Measurements from ENCODE around the gene URI1.

GRCh38 chr19:29992233-29992867 lies 50.3 kb downstream of the URI1 start:
- no peak for TF ChIP-seq EZH2phosphoT487 (IDR thresholded peaks at IDR 0.05; ENCODE audit: insufficient read depth, low read depth)
- no peak for TF ChIP-seq EZH2 (IDR thresholded peaks at IDR 0.05; ENCODE audit: insufficient read depth, poor library complexity, severe bottlenecking)

All from GM23248 (cell line).